Stimulated activated CD8-positive, alpha-beta memory T cell treated with anti-CD3 and anti-CD28 coated beads, Interleukin-12 subunit alpha, Interleukin-12 subunit beta, amount 100 ng/mL, for 24 hours (primary cell): ENCODE results near the gene TGFBR3.

Experiments
- DNase-seq: peaks from one replicate; pipeline ENCODE4 v3.0.0-alpha.2; 2020; ENCODE audit errors: extremely low read depth

The TGFBR3 gene

DNA sequence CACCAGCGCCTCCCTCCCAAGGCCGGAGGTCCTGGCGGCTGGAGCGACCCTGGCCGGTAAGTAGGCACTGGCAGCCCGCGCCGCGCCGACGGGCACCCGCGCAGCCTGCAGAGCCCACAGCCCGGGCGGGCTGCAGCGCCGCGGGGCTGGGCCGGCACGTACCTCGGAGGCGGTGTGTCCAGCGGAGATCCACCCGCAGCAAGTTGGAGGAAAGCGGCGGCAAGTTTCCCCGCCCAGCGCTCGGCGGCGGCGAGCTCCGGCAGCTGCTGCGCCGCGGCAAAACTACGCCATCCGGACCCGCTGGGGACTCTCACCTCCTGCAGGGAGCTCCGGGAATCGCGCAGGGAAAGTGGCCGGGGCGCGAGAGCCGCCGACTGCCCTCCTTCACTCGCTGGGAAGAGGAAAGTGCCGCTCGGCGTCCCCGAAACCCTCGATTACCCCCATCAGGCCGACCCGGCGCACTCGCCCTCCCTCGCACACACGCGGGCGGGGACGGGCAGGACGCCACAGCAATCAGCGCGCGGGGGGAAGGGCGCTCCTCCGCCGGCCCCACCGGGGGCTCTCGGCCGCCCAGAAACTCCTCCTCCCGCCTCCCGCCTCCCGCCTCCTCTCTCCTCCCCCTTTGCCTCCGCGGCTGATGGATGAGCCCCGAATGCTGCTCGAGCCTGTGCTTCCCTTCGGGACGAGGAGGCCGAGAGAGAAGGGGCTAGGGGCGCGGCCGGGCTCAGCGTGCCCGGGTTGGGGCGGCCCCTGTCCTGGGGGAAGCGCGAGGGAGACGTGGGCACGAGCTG lies at the start of gene TGFBR3:
TSS of gene TGFBR3 (minus strand) at position 436 of the 791 bp plus-strand sequence. CDS start 24,620 bp downstream, outside the sequence.
- peak; percentile 68 for DNase-seq

DNA sequence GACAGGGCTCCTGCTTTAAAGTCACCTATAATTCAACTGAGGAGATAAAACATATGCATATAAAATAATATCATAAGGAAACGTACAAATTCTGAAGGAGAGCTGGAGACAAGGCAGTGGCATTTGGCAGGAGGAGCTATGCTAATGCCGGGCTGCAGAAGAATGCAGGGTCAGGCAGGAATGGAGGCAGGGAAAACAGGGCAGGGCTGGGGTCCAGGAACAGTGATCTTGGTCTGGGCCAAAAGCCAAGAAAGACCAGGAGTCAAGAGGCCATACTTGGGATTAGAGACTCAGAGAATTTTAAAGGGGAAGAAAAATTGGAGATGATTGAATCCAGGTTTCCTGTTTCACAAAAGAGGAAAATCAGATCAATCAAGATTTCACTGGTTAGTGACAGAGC lies 43.3 kb upstream of the TGFBR3 start:
- DNase-seq: no peak

DNA sequence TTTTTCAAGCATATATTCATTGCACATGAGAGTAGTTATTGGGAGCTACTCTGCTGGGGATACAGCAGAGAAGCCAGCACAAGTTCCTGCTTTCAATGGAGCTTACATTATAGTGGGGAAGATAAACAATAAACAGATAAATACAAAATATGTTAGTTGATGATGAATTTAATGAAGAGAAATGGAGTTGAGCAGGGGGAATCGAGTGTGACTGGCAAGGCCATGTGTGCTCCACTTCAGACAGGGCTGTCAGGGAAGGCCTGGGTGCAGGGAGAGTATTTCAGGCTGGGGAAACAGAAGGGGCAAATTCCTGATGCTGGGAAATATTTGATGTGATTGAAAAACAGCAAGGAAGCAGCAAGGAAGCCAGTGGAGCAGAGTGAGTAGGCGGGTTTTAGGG lies 42.1 kb upstream of the TGFBR3 start:
- DNase-seq: no peak

DNA sequence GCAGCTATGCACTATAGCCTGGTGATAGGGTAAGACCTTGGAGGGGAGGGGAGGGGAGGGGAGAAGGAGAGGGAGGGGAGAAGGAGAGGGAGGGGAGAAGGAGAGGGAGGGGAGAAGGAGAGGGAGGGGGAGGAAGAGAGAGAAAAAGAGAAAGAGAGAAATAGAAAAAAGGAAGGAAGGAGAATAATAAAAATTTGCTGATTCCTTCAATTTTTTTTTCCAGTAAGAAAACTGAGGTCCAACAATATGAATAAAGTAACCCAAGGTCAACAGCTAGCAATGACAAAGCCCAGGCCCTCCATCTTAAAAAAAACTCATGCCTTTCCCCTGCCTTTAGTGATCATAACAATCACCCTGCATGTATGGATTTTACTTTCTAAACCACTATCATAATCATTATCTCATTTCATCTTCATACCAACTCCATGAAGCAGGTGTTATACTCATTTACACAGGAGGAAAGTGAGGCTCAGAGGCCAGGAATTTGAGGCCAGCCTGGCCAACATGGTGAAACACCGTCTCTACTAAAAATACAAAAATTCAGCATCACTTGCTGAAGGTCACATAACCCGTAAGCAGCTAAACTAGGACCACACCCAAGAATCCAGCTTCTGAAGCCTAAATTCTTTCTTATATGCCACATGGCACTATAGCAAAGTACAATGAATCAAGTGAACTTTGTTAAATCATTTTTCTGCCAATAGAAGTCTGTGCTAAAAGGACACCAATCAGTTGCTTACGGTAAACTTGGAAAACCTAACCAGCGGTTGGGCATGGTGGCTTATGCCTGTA lies 39.9 kb upstream of the TGFBR3 start:
- no peak for DNase-seq

DNA sequence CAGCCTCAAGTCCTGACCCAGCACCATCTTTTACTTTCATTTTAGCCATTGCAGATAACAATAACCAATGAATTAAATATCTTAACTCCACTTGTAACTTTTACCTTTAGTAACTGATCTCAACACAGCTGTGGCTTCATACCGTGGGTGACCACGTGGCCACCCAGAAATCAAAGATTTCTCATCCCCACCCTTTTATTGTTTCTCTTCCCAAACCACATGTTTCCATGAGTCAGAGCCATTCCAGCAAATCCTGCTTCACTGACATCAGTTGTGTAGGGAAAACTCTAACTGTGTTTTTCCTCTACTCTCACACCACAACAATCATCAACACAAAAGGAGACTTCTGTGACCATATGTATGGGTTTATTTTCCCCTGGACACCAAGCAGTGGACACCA lies 38.2 kb upstream of the TGFBR3 start:
- no peak for DNase-seq

DNA sequence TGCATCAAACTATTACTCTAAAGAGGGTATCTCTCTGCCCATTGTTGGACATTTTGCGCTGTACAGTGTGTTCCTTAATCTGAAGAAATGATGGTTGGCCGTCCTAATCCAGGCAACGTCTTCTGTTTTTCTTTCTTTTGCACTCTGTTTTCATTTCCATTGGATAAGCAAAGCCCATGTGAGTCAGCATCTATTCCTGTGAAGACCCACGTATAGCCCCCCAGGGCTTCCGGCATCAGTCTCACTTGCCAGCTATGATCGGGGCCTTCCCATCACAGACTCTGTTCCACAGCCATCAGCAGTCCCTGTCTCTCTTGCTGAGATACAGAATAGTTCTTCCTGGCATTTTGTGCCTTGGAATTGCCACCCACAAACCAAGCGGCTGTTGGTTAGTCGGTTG lies 34.0 kb upstream of the TGFBR3 start:
- no peak for DNase-seq

DNA sequence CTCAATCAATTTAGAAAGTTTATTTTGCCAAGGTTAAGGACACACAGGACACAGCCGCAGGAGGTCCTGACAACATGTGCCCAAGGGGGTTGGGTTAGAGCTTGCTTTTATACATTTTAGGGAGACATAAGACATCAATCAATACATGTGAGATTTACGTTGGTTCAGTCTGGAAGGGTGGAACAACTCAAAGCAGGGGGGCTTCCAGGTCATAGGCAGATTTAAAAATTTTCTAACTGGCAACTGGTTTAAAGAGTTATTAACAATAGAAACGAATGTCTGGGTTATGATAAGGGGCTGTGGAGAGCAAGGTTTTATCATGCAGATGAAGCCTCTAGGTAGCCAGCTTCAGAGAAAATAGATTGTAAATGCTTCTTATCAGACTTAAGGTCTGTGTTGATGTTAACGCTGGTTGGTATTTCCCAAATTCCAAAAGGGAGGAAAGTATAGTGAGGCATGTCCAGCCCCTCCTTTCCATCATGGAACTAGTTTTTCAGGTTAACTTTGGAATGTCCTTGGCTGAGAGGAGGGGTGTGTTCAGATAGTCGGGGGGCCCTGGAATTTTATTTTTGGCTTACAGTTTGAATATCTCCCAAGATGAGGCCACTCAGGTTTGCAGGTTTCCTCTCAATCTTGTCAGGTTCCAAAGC lies 31.0 kb upstream of the TGFBR3 start:
- DNase-seq: no peak

DNA sequence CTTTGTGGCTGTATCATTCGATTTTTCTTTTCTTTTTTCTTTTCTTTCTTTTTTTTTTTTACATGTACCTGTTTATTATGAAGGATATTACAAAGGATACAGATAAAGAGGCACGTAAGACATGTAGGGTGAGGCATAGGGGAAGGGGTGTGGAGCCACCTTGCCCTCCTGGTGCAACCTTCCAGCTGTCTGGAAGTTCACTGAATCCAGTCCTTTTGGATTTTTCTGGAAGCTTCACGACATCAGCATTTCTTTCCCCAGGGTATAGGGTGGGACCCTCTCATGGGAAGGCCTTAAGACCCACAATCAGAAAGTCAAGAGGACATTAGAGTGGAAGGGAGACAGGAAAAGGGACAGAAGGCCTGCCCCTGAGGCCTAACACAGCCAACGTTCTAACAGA lies 30.1 kb upstream of the TGFBR3 start:
- DNase-seq: no peak

DNA sequence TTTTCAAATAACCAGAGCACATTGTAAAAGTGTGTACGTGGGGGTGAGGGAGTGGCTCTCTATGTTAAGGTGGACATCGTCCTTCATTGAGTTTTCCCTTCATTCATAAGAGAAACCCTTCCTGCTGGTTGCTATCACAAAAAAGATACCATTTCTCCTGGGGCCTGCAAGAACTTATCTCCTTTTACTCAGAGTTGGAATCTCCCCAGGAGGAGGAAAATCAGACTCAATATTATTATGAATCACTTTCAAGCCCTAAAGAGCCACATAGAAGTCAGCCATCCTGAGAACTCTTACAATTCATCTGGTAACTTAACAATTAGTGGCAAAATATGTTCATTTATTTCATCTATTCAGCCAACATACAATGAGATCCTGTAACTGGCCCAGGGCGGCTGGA lies 27.1 kb upstream of the TGFBR3 start:
- no peak for DNase-seq

DNA sequence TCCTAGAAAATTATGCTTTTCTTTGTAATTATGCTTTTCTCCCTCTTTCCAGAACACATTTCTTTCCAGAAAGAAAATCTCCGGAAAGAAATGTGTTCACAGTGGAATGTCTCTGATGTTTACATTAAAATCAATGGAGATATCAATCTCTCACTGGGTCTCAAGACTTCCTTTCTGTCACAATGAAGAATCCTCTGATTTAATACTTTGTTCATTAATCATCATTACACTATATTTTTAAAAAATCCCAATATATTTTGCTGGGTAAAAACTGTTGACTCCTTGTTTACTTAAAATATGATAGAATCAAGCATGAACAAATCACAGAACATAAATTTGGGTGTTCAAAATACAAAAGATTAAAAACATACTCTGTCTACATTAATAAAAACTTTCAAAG lies 26.3 kb upstream of the TGFBR3 start:
- no peak for DNase-seq

DNA sequence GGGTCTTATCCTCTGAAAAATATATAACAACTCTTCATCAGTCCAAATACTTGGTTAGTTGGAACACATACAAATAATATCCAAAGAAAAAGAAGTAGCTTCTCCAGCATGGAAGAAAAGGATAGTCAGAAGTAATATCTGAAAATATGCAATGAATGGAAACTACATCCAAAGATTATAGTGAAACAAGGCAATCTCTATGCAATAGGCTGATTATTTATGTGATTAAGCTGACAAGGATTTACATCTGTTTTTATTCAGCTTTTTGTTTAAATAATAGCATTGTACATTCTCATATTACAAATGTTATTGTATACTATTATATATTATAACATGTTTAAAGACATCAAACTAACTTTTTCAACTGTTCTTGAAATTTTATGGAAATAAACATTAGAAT lies 15.3 kb upstream of the TGFBR3 start:
- no peak for DNase-seq

DNA sequence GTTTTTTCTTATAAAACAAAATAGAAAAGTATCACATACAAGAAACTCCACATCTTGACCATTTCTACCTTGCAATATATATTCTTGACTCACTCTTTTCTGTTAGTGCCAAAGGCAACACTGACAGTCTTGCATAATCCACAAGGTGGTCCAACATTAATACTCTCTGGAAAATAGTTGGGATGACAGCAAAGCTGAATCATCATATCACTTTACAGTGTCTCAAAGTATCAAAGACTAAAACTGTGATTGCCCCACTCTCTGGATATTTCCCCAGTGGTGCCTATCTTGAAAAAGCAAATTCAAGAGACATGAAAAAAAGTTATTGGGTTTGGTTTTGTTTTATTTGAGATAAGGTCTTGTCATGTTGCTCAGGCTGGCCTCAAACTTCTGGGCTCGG lies 14.6 kb upstream of the TGFBR3 start:
- DNase-seq: no peak

DNA sequence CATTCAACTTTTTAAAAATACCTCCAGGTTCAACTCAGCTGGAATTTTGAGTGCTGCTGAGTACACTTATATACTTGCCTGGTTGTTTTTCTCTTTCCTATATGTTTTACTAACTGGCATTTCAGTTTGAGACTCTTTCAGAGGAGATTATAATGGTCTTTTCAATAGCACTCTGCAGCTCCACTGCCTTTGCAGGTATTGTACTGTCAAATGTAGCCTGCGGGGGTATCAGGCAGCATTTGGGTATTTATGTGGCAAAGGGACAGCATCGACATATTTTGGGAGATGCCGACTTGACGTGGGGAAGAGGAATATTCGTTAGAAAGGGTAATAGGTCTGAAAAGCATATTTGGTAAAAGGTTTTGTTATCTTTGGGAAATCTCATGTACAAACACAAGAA lies 11.1 kb upstream of the TGFBR3 start:
- no peak for DNase-seq

DNA sequence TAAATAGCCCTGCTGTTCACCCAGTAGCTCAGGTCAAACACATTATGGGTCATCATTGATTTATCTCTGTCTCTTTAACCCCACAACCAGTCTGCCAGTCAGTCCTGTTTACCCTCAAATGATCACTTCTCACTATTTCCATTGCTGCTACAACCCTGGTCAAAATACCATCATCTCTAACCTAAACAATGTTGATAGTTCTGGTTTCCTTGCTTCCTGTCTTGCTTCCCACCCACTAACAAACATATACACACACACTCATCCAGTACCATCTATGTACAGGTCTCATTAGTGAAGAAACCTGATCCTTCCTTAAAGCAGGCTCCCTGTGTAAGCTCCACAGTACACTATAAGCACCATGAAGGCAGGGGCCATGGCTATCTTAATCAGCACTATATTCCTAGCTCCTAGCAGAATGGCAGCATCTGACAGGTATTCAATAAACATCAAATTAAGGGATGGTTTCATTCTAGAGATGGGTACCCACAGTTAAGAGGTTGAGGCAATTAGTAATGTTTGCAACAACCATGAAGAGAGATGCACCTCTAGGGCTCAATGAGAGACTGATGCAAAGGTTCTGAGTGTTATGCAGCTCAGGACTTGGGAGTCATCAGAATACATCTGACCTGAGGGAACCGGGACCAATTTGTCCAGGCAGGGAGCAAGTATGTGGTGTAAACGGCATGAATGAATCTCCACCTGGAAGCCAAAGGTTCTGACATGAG lies 10.0 kb upstream of the TGFBR3 start:
- DNase-seq: no peak

DNA sequence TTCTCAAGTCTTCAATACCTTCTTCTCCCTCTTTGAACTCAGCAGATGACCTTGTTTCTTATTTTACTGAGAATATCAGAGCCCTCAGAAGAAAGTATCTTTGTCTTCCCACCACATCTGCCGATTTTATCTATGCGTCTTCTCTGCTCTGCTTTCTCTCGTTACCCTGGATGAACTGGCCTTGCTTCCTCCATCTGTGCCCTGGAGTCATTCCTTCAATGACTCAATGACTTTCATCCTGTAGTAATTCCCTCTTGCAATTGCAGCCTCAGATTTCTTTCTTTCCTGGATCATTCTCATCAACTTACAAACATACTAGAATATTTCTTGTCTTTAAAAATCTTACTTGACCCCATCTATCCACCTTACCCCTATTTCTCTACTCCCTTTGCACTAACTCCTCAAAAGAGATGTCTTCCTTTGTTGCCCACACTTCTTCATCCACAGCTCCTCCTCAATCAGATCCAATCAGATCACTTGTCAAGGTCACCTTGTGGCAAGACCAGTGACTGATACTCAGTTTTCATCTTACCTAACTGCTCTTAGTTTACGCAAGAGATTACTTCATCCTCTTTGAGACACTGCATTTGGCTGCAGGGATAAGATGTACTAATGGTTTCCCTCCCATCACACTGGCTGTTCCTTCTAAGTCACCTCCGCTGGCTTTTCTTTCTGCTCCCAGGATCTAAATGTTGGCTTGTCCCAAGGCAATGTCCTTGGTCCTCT lies 8.2 kb upstream of the TGFBR3 start:
- no peak for DNase-seq

DNA sequence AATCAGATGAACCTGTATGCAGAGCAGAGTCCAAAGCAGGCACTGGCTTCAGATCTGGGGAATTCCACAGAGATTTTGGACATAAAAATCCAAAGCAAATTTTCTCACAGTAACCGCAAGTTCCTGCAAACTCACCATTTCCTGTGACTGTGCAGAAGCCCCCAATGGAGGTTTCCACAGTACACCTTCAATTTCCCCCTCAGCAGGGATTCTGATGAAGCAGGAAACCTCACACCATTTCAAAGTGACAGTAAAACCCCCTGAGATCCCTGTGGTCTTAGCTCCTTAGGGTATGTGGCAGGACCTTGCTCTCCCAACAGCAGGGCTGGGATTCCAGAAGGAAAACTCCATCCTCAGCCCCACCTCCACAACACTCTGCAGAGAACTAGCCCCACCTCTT lies 6.0 kb upstream of the TGFBR3 start:
- no peak for DNase-seq

DNA sequence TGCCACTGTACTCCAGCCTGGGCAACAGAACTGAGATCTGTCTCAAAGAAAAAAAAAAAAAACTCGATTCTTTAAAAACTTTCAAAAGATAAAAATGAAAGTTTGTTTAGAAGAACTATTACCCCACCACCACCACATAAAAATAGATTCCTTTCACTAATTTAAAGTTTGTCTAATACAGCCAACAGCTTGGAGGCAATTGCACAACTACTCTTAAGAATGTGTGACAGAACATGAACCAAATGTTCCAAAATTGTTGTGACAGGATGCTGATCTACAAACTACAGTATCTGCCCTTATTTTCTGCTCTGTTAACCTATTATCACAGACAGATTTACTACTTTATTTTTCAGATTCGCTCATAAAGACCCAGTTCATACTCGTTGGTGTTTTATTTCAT lies 5.5 kb upstream of the TGFBR3 start:
- no peak for DNase-seq

DNA sequence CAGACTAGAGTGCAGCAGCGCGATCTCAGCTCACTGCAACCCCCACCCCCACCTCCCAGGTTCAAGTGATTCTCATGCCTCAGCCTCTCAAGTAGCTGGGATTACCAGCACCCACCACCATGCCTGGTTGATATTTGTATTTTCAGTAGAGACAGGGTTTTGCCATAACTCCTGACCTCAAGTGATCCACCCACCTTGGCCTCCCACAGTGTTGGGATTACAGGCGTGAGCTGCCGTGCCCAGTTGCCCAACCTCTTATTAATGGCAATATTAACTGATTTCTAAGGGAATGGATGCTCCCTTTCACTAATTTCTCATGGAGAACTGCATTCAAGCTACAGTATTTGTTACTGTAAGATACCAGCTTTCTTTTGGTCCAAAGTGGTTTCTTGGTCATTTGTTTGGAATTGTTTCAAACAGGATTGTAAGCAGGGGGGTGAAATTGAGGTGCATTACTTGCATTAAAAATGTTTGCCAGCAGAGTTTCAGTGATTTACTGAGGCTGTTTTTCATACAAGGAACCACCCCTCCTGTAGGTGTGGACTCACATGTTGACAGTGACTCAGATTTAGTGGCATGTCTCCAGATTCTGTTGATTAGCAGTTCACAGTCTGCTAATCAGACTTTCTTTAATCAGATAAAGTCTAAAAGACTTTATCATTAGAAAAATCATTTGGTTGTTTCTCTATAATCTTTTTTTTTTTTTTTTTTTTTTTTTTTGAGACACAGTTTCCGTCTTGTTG lies 3.9 kb upstream of the TGFBR3 start:
- no peak for DNase-seq

DNA sequence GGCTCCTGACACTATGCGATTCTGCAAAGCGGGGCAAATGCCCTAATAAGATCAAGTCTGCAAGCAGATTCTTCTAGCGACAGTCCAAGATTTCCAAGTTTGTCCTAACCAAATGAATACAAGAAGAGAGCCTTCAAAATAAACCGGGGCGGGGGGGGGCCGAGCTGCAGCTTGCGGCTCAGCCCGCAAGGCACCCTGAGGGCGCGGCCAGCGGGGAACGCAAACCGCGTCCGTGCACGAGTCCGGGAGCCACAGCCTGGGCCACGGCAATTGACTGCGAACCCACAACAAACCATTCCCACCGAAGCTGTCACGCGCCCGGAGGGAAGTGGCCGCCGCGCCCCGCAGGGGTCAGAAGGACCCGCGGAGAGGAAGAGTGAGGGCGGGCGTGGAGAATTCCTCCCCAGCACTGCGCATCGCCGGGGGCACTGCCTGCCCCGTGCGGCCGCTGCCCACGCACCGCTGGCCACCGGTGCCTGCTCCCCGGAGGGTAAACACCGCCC lies 687 bp downstream of the TGFBR3 start:
- no peak for DNase-seq

DNA sequence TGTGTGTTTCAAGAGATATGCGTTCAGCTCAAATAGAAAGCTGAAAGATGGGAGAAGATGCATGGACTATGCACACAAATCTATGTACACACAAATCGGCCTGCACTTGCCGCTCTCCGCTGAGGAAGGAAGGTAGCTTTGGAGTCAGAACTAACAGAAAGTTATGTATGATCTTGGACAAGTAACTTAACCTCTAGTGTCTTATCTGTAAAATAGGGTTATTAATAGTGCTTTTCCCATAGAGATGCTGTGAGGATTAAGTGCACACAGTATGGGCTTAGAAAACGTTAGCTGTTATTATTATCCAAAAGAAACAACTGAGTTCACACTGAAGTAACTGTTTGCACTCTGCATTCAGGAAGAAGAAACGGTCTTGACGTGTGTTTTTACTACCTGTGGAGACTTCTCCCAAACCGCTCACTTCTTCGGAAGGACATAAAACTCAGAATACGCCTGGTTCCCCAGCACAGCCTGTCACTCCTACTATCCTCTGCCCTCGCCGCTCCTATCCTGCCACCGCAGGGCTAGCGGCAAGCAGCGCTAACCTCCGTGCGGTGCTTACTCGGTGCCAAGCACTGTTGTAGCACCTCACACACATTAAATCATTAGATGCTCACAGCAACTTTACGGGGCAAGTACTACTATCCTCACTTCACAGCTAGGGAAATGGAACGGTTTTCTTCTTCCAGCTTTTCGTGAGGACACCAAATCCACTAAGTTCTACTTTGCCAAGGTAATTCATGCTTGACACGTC lies 1.3 kb downstream of the TGFBR3 start:
- no peak for DNase-seq
